Measurements from ENCODE around the gene MMD. TPM values are rescaled to one million over a fixed set of nuclear protein-coding genes. Genes with fewer than 3 reads are reported as not detected.

The MMD gene
- total and polyA plus RNA-seq, 9 of the 15 experiments (the other 6 are each of a cell fraction or from before 2014, with no cell fraction given), result 3.1 to 18.9 (median 10.7) TPM

- CTCF ChIA-PET (ENCODE audit: low intra/inter-chr PET ratio), result no interaction called here
- FAIRE-seq, result no peak
Observed at GRCh38 chr17:55410722-55411462, 10.7 kb downstream of the MMD start.

GRCh38 chr17:55409030-55409800 lies 12.4 kb downstream of the MMD start:
- ATAC-seq (no peak), DNase-seq (ENCODE audit: extremely low read depth in 1 of 4, low spot score in 3 of 4) (no peak), FAIRE-seq (no peak)
- intact Hi-C loops (cut with micrococcal nuclease), result no loop called here
- BruUV-seq (replicated peaks), result no TSS peak
- Histone ChIP-seq H3K9ac (ENCODE audit: insufficient read depth in 1 of 2, low read depth in 2 of 2, low read length in 2 of 2) (no peak overlapping the region), H3K27me3 (ENCODE audit: control insufficient read depth in 2 of 2, insufficient read depth in 2 of 2, low read length in 2 of 2) (no peaks in the 10 kb centered on the region), H3K27ac (ENCODE audit: extremely low read depth, low read depth, low read length) (no peak overlapping the region), H3K4me3 (no peak overlapping the region), H3K79me2 (ENCODE audit: control insufficient read depth, insufficient read depth, low read length) (no peaks in the 10 kb centered on the region), H3K9me1 (ENCODE audit: control insufficient read depth, insufficient read depth, low read length) (no peaks in the 10 kb centered on the region), H4K20me1 (replicated peaks; ENCODE audit: control insufficient read depth, insufficient read depth, low read length) (no peaks in the 10 kb centered on the region), H3K4me2 (ENCODE audit: insufficient read depth, low read length) (no peak overlapping the region), H3K4me1 (replicated peaks in 1 of 2; ENCODE audit: control insufficient read depth in 2 of 2, insufficient read depth in 2 of 2, low read length in 2 of 2) (no peaks in the 10 kb centered on the region), H3K36me3 (ENCODE audit: control insufficient read depth, insufficient read depth, low read length) (peaks cover 54% of the 10 kb centered on the region), H3K9me3 (replicated peaks; ENCODE audit: control insufficient read depth, insufficient read depth, low read depth, low read length) (no peaks in the 10 kb centered on the region), H2AFZ (ENCODE audit: low read depth, low read length) (no peak overlapping the region)
- ChIA-PET POLR2A (no interaction called here), CTCF (ENCODE audit: low intra/inter-chr PET ratio) (no interaction called here)
- WGBS (ENCODE audit: insufficient coverage, low coverage, missing lambda C conversion rate), result 80% methylated on average over 4 of the region's 4 CpGs
- no peak for TF ChIP-seq MTA1 (IDR thresholded peaks at IDR 0.05; ENCODE audit: borderline replicate concordance)
- TF ChIP-seq ZBTB5 (IDR thresholded peaks at IDR 0.05), result no peak
- no peak for TF ChIP-seq MEIS2 (IDR thresholded peaks at IDR 0.05; ENCODE audit: partially characterized antibody)
- no peak for TF ChIP-seq ELF2 (CRISPR knock-in tag; IDR thresholded peaks at IDR 0.05)
- no peak for TF ChIP-seq CCAR2 (IDR thresholded peaks at IDR 0.05; ENCODE audit: low read depth, low read length)
- no peak for TF ChIP-seq ZNF655 (CRISPR knock-in tag; IDR thresholded peaks at IDR 0.05)
- TF ChIP-seq ZEB2 (IDR thresholded peaks at IDR 0.05), result no peak
- TF ChIP-seq CSDE1 (IDR thresholded peaks at IDR 0.05), result no peak
- TF ChIP-seq SAFB (IDR thresholded peaks at IDR 0.05; ENCODE audit: borderline replicate concordance, low read depth, low read length), result no peak
- in situ Hi-C loops (cut with MboI), result no loop called here

More at GRCh38 chr17:55410722-55411462, 10.7 kb downstream of the MMD start:
- Histone ChIP-seq H3K4me1 (replicated peaks in 1 of 2; ENCODE audit: control insufficient read depth in 2 of 2, insufficient read depth in 2 of 2, low read length in 2 of 2) (no peaks in the 10 kb centered on the region), H2AFZ (ENCODE audit: low read depth, low read length) (no peak overlapping the region), H4K20me1 (replicated peaks; ENCODE audit: control insufficient read depth, insufficient read depth, low read length) (no peaks in the 10 kb centered on the region), H3K9ac (ENCODE audit: insufficient read depth in 1 of 2, low read depth in 2 of 2, low read length in 2 of 2) (no peak overlapping the region), H3K36me3 (ENCODE audit: control insufficient read depth, insufficient read depth, low read length) (peaks cover 50% of the 10 kb centered on the region), H3K27ac (ENCODE audit: extremely low read depth, low read depth, low read length) (no peak overlapping the region), H3K27me3 (ENCODE audit: control insufficient read depth in 2 of 2, insufficient read depth in 2 of 2, low read length in 2 of 2) (no peaks in the 10 kb centered on the region), H3K9me3 (replicated peaks; ENCODE audit: control insufficient read depth, insufficient read depth, low read depth, low read length) (no peaks in the 10 kb centered on the region), H3K4me2 (ENCODE audit: insufficient read depth, low read length) (no peak overlapping the region), H3K79me2 (ENCODE audit: control insufficient read depth, insufficient read depth, low read length) (no peaks in the 10 kb centered on the region; the same call in 2 of the 3 replicates), H3K4me3 (no peak overlapping the region), H3K9me1 (ENCODE audit: control insufficient read depth, insufficient read depth, low read length) (no peaks in the 10 kb centered on the region)
- POLR2A ChIA-PET, result interaction anchor here (1.1 to 1.3 kb wide), 2 partner anchors 9 to 10 kb away, joined by 3 to 6 read pairs; no protein-coding TSS in a partner anchor
- WGBS (ENCODE audit: insufficient coverage, low coverage, missing lambda C conversion rate), result 64% methylated on average over 5 of the region's 5 CpGs
- no TSS peak for BruUV-seq (replicated peaks)
- in situ Hi-C loops (cut with MboI), result no loop called here
- intact Hi-C loops (cut with micrococcal nuclease), result no loop called here
- TF ChIP-seq ZNF212 (CRISPR knock-in tag; IDR thresholded peaks at IDR 0.05) (no peak), KAT2B (IDR thresholded peaks at IDR 0.05; ENCODE audit: low read depth, low read length) (no peak)
- ATAC-seq (no peak), DNase-seq (ENCODE audit: extremely low read depth in 1 of 4, low spot score in 3 of 4) (no peak)

Data from K562 (cell line).